ENCODE results near the gene GRID2IP.

The GRID2IP gene

DNA sequence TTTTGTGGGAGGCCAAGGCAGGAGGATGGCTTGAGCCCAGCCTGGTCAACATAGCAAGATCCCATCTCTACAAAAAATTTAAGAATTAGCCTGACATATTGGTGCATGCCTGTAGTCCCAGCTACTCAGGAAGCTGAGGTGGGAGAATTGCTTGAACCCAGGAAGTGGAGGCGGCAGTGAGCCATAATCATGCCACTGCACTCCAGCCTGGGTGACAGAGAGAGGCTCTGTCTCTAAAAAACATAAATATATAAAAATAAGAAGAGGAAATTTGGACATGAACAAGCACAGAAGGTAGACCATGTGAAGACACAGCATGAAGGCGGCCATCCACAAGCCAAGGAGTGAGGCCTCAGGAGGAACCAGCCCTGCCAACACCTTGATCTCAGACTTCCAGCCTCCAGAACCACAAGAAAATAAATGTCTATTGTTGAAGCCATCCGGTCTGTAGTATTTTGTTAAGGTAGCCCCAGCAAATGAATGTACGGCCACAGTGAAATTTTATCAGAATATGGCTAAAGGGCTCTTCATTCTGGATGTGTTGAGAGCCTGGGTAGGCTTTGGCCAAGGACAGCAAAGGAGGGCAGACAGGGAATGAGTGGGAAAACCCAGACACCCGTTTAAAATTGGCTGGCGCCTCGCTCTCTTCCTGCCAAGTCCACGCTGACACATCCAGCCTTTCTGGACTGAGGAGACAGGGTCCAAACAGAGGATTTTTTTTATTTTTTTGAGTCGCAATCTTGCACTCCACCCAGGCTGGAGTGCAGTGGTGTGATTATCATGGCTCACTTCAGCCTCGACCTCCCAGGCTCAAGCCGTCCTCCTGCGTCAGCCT lies 12.9 kb upstream of the GRID2IP start:
- in situ Hi-C loops (cut with MboI; ENCODE audit: low sequenced_read_pairs), result no loop called here

DNA sequence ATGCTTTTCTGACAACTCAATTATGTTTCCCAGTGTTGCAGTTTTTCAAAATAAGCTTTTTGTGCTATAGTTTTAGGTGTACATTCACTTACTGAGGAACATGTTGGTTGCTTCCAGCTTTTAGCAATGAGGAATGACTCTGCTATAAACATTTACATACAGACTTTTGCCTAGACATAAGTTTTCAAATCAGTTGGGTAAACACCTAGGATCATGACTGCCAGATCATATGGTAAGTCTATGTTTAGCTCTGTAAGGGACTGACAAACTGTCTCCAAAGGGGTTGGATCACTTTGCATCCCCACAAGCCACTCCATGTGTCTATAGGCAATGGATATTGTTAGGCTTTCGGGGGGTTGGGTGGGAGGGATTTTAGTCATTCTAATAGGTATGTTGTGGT lies 10.8 kb upstream of the GRID2IP start:
- in situ Hi-C loops (cut with MboI; ENCODE audit: low sequenced_read_pairs), result no loop called here

GRCh38 chr7:6559896-6560295 lies 8.6 kb upstream of the GRID2IP start:
- in situ Hi-C loops (cut with MboI; ENCODE audit: low sequenced_read_pairs), result no loop called here

DNA sequence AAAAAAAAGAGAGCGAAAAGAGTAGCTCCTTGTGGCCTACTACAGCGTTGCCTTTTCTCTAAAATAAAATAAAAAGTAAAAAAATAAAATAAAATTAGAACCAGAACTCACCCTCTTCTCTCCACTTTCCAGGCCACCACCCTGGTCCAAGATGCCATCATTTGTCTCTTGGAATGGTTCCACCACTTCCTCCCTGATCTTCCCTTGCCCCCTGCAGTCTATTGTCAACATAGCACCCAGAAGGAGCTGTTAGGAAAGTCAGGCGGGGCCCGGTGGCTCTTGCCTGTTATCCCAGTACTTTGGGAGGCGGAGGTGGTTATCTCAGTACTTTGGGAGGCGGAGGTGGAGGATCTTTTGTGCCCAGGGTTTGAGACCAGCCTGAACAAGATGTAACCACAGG lies 7.6 kb upstream of the GRID2IP start:
- in situ Hi-C loops (cut with MboI; ENCODE audit: low sequenced_read_pairs), result no loop called here

DNA sequence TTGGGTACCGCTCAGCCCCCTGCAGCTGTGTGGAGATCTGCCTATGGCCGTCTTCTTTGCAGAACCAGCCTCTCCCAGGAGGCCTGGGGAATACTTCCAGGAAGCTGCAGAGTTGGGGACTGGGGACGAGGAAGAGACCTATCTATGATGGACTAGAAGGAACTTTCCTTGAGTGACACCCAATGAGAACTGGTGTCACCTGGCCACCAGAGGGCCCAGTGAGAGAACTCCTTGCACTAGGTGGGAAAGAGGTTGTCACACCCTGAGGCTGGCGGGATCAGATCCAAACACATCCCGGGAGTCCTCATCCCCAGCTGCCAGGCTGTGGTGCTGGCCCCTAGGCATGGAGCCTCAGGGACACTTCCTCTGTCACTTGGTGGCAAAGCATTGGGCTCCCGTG lies 4.9 kb upstream of the GRID2IP start:
- in situ Hi-C loops (cut with MboI; ENCODE audit: low sequenced_read_pairs), result no loop called here

DNA sequence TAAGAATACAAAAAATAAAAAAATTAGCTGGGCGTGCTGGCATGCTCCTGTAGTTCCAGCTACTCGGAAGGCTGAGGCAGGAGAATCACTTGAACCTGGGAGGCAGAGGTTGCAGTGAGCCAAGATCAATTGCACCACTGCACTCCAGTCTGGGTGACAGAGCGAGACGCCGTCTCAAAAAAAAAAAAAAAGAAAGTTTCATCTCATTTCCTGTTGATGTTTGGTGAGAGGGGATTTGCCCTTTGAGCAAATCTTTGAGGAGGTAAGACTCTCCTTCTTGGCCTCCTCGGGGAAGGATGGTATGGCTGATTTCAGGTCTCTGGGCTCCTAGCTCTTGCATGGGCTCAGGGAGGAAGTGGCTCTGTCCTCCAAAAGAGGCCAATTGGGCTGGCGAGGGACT lies 3.6 kb upstream of the GRID2IP start:
- in situ Hi-C loops (cut with MboI; ENCODE audit: low sequenced_read_pairs), result no loop called here

DNA sequence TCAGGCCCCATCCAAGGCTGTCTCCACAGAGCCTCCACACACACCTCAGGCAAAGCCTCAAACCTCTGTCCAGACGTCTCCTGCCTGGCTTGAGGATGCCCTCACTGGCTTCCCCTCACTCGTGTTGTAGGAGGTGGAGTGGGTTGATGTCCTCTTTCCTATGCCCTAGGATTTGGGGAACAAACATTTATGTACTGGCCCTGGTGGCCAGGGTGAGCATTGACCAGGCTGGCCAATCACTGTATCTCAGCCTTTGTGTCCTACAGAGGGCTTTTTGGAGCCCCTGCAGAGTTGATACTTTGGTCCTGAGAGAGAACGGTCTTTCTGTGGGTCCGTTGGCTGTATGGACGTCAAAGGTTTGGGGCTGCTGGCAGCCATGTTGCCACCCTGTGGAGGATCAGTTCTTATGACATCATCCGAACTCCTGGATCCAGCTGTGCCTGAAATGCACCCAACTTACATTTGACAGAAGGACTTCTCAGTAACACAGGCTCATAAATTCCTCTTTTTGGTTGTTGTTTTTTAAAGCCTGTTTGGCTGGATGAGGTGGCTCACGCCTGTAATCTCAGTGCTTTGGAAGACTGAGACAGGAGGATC lies 2.3 kb upstream of the GRID2IP start:
- in situ Hi-C loops (cut with MboI; ENCODE audit: low sequenced_read_pairs), result no loop called here

- in situ Hi-C loops (cut with MboI; ENCODE audit: low sequenced_read_pairs), result no loop called here
Measured at GRCh38 chr7:6547400-6547799, 3.9 kb downstream of the GRID2IP start.

GRCh38 chr7:6546498-6547251 lies 4.6 kb downstream of the GRID2IP start:
- in situ Hi-C loops (cut with MboI; ENCODE audit: low sequenced_read_pairs), result no loop called here

- in situ Hi-C loops (cut with MboI; ENCODE audit: low sequenced_read_pairs), result no loop called here
Measured at GRCh38 chr7:6545398-6546126, 5.7 kb downstream of the GRID2IP start.

DNA sequence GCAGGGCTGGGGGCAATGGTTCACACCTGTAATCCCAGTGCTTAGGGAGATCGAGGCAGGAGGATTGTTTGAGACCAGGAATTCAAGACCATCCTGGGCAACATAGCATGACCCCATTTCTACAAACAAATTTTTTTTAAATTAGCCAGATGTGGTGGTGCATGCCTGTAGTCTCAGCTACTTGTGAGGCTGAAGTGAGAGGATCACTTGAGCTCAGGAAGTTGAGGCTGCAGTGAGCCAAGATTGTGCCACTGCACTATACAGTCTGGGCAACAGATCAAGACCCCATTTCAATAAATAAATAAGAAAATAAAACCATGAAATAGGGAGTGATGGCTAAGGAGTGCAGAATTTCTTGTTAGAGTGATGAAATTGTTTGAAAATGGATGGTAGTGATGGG lies 8.9 kb downstream of the GRID2IP start:
- in situ Hi-C loops (cut with MboI; ENCODE audit: low sequenced_read_pairs), result no loop called here

GRCh38 chr7:6536262-6537260 lies 14.7 kb downstream of the GRID2IP start:
- in situ Hi-C loops (cut with MboI; ENCODE audit: low sequenced_read_pairs), result no loop called here

- in situ Hi-C loops (cut with MboI; ENCODE audit: low sequenced_read_pairs), result no loop called here
Measured at GRCh38 chr7:6533893-6534495, 17.3 kb downstream of the GRID2IP start.

- in situ Hi-C loops (cut with MboI; ENCODE audit: low sequenced_read_pairs), result no loop called here
Measured at GRCh38 chr7:6532516-6532915, 18.7 kb downstream of the GRID2IP start.

DNA sequence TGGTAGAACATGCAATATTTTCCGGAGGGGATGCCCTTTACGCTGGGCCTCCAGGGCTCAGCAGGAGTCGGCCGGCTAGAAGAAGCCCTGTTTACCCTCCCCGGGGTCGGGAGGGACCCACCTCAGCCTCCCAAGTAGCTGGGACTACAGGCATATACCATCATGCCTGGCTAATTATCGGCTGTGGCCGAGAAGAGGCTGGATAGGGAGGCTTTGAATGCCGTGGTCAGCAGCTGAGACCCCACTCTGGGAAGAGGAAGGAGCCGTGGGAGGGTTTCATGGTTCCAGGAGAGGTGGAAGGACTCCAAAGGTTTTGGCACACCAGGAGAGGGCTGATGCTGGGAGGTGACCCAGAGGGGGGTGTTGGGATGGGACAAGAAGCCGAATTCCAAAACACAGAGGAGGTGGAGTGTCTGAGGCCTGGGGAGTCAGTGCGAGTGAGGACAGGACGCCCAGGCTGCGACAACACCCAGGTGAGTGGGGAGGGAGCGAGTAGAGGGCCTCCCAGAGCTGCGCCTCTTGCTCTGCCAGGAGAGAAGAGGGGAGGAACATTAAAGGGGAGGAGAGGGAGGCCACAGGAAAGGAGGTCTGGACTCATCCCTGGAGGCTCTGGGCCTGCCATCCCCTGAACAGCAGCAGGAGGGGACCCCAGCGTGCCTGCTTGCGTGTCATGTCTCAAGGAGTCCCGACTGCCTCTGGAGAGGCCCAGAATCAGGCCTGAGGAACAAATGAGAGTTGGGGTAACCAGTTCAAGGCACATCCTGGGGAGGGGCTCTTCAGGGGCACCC lies 19.6 kb downstream of the GRID2IP start:
- in situ Hi-C loops (cut with MboI; ENCODE audit: low sequenced_read_pairs), result no loop called here

GRCh38 chr7:6530626-6531491 lies 20.4 kb downstream of the GRID2IP start:
- in situ Hi-C loops (cut with MboI; ENCODE audit: low sequenced_read_pairs), result no loop called here

- in situ Hi-C loops (cut with MboI; ENCODE audit: low sequenced_read_pairs), result no loop called here
Measured at GRCh38 chr7:6529643-6530042, 21.6 kb downstream of the GRID2IP start.
